K562 (cell line): ENCODE measurements around the gene SYT1. TPM values are rescaled to one million over a fixed set of nuclear protein-coding genes. Genes with fewer than 3 reads are reported as not detected.

Experiments
- ATAC-seq: fragments of 200-7000 bp; cut with Tn5 transposase; 3 replicates; pipeline ENCODE4 v1.9.1; 2020; ENCODE audit warnings: moderate library complexity
- BruUV-seq: library from RNA; stranded (reverse); fragments of 400-500 nt; replicated peaks from 2 replicates; lab custom pipeline; 2021; lab: Mats Ljungman, UMichigan
- CTCF ChIA-PET: fragments of 300-600 bp; formaldehyde crosslinking; extraction: SDS; loops from one replicate; lab custom pipeline; 2021; ENCODE audit warnings: low intra/inter-chr PET ratio; lab: Yijun Ruan, JAX
- POLR2A ChIA-PET: fragments of 300-600, 350-650 bp; sonication (Branson Sonifier 250); formaldehyde crosslinking; extraction: SDS; loops from one replicate; lab custom pipeline; 2021; ENCODE audit warnings: antibody characterized with exemption, inconsistent platforms; lab: Yijun Ruan, JAX
- DNase-seq, 4 experiments: peaks; one replicate each; pipeline versions ENCODE4 v3.0.0 to v3.0.0-alpha.2; 2011 to 2018; ENCODE audit warnings: low spot score in 3 of 4, mixed read lengths in 3 of 4; ENCODE audit errors: extremely low read depth in 1 of 4
- FAIRE-seq: peaks from 2 replicates; lab custom pipeline; 2011; peaks lifted over from hg19 to GRCh38; lab: Jason Lieb, UNC
- H2AFZ ChIP-seq: 2 replicates; pipeline ENCODE4 v1.6.0; 2011; ENCODE audit warnings: low read depth, low read length, control low read depth, inconsistent platforms
- H3K27ac ChIP-seq: fragments of 200-600 bp; 3 replicates; pipeline ENCODE4 v1.8.0; 2011; ENCODE audit warnings: low read depth, mild to moderate bottlenecking, control low read depth, inconsistent platforms, low read length, moderate library complexity, mixed read lengths; ENCODE audit errors: extremely low read depth
- H3K27me3 ChIP-seq, 2 experiments: fragments of 300-600 bp in 1 of 2; 2 replicates in 1 of 2; 3 replicates in 1 of 2; pipeline versions ENCODE4 v1.6.0 to v1.8.0; 2011; ENCODE audit warnings: inconsistent platforms in 2 of 2, low read length in 2 of 2, mild to moderate bottlenecking in 1 of 2, mixed read lengths in 1 of 2, moderate library complexity in 1 of 2; ENCODE audit not compliant: control insufficient read depth in 2 of 2, insufficient read depth in 2 of 2
- H3K36me3 ChIP-seq: fragments of 300-600 bp; 3 replicates; pipeline ENCODE4 v1.8.0; 2011; ENCODE audit warnings: mild to moderate bottlenecking, low read length, inconsistent platforms; ENCODE audit not compliant: control insufficient read depth, insufficient read depth
- H3K4me1 ChIP-seq, 2 experiments: fragments of 200-600 bp in 1 of 2; replicated peaks in 1 of 2; 2 replicates in 1 of 2; 3 replicates in 1 of 2; pipeline versions ENCODE4 v1.5.1 to v1.8.0; 2011; ENCODE audit warnings: inconsistent platforms in 2 of 2, low read length in 2 of 2, mild to moderate bottlenecking in 1 of 2, mixed read lengths in 1 of 2, moderate library complexity in 1 of 2; ENCODE audit not compliant: control insufficient read depth in 2 of 2, insufficient read depth in 2 of 2
- H3K4me2 ChIP-seq: 2 replicates; pipeline ENCODE4 v1.6.1; 2011; ENCODE audit warnings: low read length, control low read depth, inconsistent platforms, mixed read lengths; ENCODE audit not compliant: insufficient read depth
- H3K4me3 ChIP-seq: fragments of 200-600 bp; sonication (generic), shearing (Covaris generic); 2 replicates; pipeline ENCODE4 v1.5.1; 2016; ENCODE audit warnings: control low read depth, inconsistent platforms
- H3K79me2 ChIP-seq: fragments of 200-600 bp; 3 replicates; pipeline ENCODE4 v1.8.0; 2011; ENCODE audit warnings: low read length, inconsistent platforms; ENCODE audit not compliant: control insufficient read depth, insufficient read depth
- H3K9ac ChIP-seq, 2 experiments: 2 replicates each; pipeline versions ENCODE4 v1.6.0 to v1.6.1; 2011; ENCODE audit warnings: low read depth in 2 of 2, low read length in 2 of 2, control low read depth in 1 of 2, inconsistent platforms in 1 of 2, mild to moderate bottlenecking in 1 of 2, mixed read lengths in 1 of 2; ENCODE audit not compliant: insufficient read depth in 1 of 2
- H3K9me1 ChIP-seq: one replicate; pipeline ENCODE4 v1.6.0; 2011; ENCODE audit warnings: inconsistent platforms, mild to moderate bottlenecking, low read length, moderate library complexity; ENCODE audit not compliant: control insufficient read depth, insufficient read depth
- H3K9me3 ChIP-seq: replicated peaks from 2 replicates; pipeline ENCODE4 v1.5.1; 2011; ENCODE audit warnings: low read depth, low read length, inconsistent platforms; ENCODE audit not compliant: control insufficient read depth, insufficient read depth
- H4K20me1 ChIP-seq: replicated peaks from 2 replicates; pipeline ENCODE4 v1.6.1; 2011; ENCODE audit warnings: low read length, inconsistent platforms, mixed read lengths; ENCODE audit not compliant: control insufficient read depth, insufficient read depth
- ETV1 ChIP-seq: fragments of 450-650 bp; conservative IDR thresholded peaks from 2 replicates; pipeline ENCODE4 v1.6.1; 2016; ENCODE audit warnings: missing genetic modification characterization, control low read depth, low read depth, missing compliant biosample characterization
- HOXB6 ChIP-seq: fragments of 250-450 bp; sonication (Bioruptor Pico); IDR thresholded peaks from 2 replicates; pipeline ENCODE4 v1.5.1; 2022; ENCODE audit warnings: mild to moderate bottlenecking, borderline replicate concordance
- MTA2 ChIP-seq: fragments of 450-650 bp; IDR thresholded peaks from 2 replicates; pipeline ENCODE4 v1.6.1; 2016; ENCODE audit warnings: low read depth
- NR3C1 ChIP-seq: sonication (generic); formaldehyde crosslinking; IDR thresholded peaks from 2 replicates; pipeline ENCODE4 v1.8.1; 2022; ENCODE audit warnings: missing genetic modification reagents
- PRDM10 ChIP-seq: fragments of 450-650 bp; IDR thresholded peaks from 2 replicates; pipeline ENCODE4 v1.6.1; 2018; ENCODE audit not compliant: partially characterized antibody
- SIN3A ChIP-seq, 2 experiments: fragments of 150-350 bp in 1 of 2; IDR thresholded peaks; 2 replicates each; pipeline ENCODE4 v1.6.1; 2011 to 2016; ENCODE audit warnings: borderline replicate concordance in 2 of 2, low read depth in 2 of 2, low read length in 2 of 2, mild to moderate bottlenecking in 2 of 2, moderate library complexity in 2 of 2; ENCODE audit not compliant: control insufficient read depth in 1 of 2
- SREBF1 ChIP-seq: fragments of 150-350 bp; IDR thresholded peaks from 2 replicates; pipeline ENCODE4 v1.6.1; 2014; ENCODE audit warnings: antibody characterized with exemption, low read depth, low read length, borderline replicate concordance
- ZNF263 ChIP-seq: sonication (generic); formaldehyde crosslinking; IDR thresholded peaks from 2 replicates; pipeline ENCODE4 v1.8.0; 2022; ENCODE audit warnings: mild to moderate bottlenecking, missing genetic modification reagents, borderline replicate concordance
- ZNF431 ChIP-seq: sonication (generic); formaldehyde crosslinking; IDR thresholded peaks from 2 replicates; pipeline ENCODE4 v1.8.0; 2022; ENCODE audit warnings: mild to moderate bottlenecking, missing genetic modification reagents
- ZNF507 ChIP-seq: conservative IDR thresholded peaks from 2 replicates; pipeline ENCODE4 v1.6.1; 2017; ENCODE audit warnings: missing genetic modification characterization, missing compliant biosample characterization
- ZNF644 ChIP-seq: fragments of 200-800 bp; sonication (Bioruptor generic); IDR thresholded peaks from 2 replicates; pipeline ENCODE4 v1.6.1; 2016; ENCODE audit warnings: low read depth, missing genetic modification characterization, missing compliant biosample characterization
- WGBS: fragments of 100-300 bp; shearing (Covaris generic); methylation state at CpG from one replicate; pipeline ENCODE4 v1.1.6; 2016; ENCODE audit warnings: low coverage, mixed read lengths; ENCODE audit not compliant: insufficient coverage; ENCODE audit errors: missing lambda C conversion rate; 5-methylcytosine and 5-hydroxymethylcytosine counted together
- in situ Hi-C: fragments of 300-500 bp; cut with MboI; formaldehyde crosslinking; loops from 4 replicates; pipeline ENCODE4 v1.15.0; 2018; ENCODE audit warnings: inconsistent platforms, mixed read lengths
- intact Hi-C: fragments of 100-400 bp; cut with micrococcal nuclease; formaldehyde crosslinking; loops from 2 replicates; pipeline ENCODE4 v1.14.2; 2022
- polyA plus RNA-seq, 8 experiments: library from polyadenylated mRNA; depleted of rRNA in 4 of 8; stranded (reverse) in 5 of 8; unstranded in 3 of 8; fragments of >200 nt; fragmentation: Nextera tagmentation in 2 of 8; fragmentation: Illumina TruSeq in 1 of 8; extraction: Ambion mirVana in 2 of 8; extraction: Trizol in 1 of 8; gene quantifications; 2 replicates each; pipeline versions ENCODE4 v1.2.1 to v1.2.3, GENCODE V29; 2011 to 2014; ENCODE audit warnings: inconsistent platforms in 1 of 8, missing spikeins in 1 of 8
- total RNA-seq, 7 experiments: library from RNA; depleted of rRNA in 6 of 7; stranded (reverse); fragments of >200 nt in 6 of 7; fragmentation: Illumina TruSeq in 2 of 7; extraction: Trizol in 2 of 7; gene quantifications; 2 replicates each; pipeline versions ENCODE4 v1.2.1 to v1.2.3, GENCODE V29; 2011 to 2021; ENCODE audit warnings: low replicate concordance in 1 of 7
- TF ChIP-seq, protein P1 (sequence below), 3 experiments: fragments of 200-800 bp in 1 of 3; fragments of 250-450 bp in 1 of 3; fragments of 450-650 bp in 1 of 3; sonication (Bioruptor Pico) in 1 of 3; sonication (Bioruptor generic) in 1 of 3; formaldehyde crosslinking in 1 of 3; IDR thresholded peaks; 2 replicates each; pipeline versions ENCODE4 v1.6.1 to v1.8.0; 2016 to 2022; ENCODE audit warnings: mild to moderate bottlenecking in 2 of 3, missing genetic modification characterization in 2 of 3, missing compliant biosample characterization in 1 of 3, moderate library complexity in 1 of 3
- TF ChIP-seq, protein P2 (sequence below), 2 experiments: fragments of 250-450 bp in 1 of 2; fragments of 450-650 bp in 1 of 2; sonication (Bioruptor Pico) in 1 of 2; IDR thresholded peaks; 2 replicates each; pipeline versions ENCODE4 v1.6.1 to v1.8.0; 2016 to 2021; ENCODE audit warnings: mild to moderate bottlenecking in 2 of 2, moderate library complexity in 2 of 2, missing compliant biosample characterization in 1 of 2, missing genetic modification characterization in 1 of 2

Gene SYT1
- total and polyA plus RNA-seq, 9 of the 15 experiments (the other 6 are each of a cell fraction or from before 2014, with no cell fraction given) = 0.03 to 0.13 (median 0.07) TPM; not detected in 4

- TF ChIP-seq ZNF263 (CRISPR knock-in tag) (no peak), MTA2 (no peak)
- TF ChIP-seq, all 486 proteins: peak for 0
Measured at GRCh38 chr12:79326222-79326621, 461.6 kb downstream of the SYT1 start (continued).

DNA sequence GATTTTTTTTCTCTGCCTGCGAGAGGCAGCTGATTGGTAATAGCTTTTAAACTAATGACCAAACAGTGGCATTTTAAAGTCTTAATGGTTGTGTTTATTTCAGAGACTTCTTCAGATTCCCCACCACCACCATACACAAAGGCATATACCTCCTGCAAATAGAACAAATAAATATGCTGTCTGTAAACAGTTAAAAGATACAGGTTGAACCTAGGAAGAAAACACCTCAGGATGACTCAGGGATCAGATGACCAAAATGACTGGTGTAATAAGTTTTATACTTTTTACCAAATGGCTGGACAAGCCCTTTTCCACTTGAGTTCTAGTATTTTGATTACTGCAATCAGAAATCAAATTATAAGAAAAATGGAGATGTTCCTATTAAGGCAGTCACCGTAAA, 462.1 kb downstream of the SYT1 start:
- FAIRE-seq = no peak
- ChIA-PET CTCF (no interaction called here), POLR2A (no interaction called here)
- intact Hi-C loops (no loop called here), in situ Hi-C loops (no loop called here)
- H3K79me2 ChIP-seq = no peaks in the 10 kb centered on the region
- no peaks in the 10 kb centered on the region for H4K20me1 ChIP-seq
- no peak overlapping the region for H2AFZ ChIP-seq
- no peaks in the 10 kb centered on the region for H3K27me3 ChIP-seq
- no peaks in the 10 kb centered on the region for H3K36me3 ChIP-seq
- H3K27ac ChIP-seq = no peak overlapping the region
- ATAC-seq = no peak
- no peaks in the 10 kb centered on the region for H3K9me3 ChIP-seq
- no peak overlapping the region for H3K9ac ChIP-seq
- no TSS peak for BruUV-seq
- no peak overlapping the region for H3K4me3 ChIP-seq
- H3K9me1 ChIP-seq = no peaks in the 10 kb centered on the region
- no peaks in the 10 kb centered on the region for H3K4me1 ChIP-seq
- no peak for DNase-seq
- no peak overlapping the region for H3K4me2 ChIP-seq
- WGBS = 0% methylated on average over 2 of the region's 2 CpGs
- no peak for TF ChIP-seq ETV1 (tag)
- TF ChIP-seq NR3C1 (CRISPR knock-in tag) = no peak
- no peak for TF ChIP-seq ZNF431 (CRISPR knock-in tag)
- TF ChIP-seq, protein P1, sequence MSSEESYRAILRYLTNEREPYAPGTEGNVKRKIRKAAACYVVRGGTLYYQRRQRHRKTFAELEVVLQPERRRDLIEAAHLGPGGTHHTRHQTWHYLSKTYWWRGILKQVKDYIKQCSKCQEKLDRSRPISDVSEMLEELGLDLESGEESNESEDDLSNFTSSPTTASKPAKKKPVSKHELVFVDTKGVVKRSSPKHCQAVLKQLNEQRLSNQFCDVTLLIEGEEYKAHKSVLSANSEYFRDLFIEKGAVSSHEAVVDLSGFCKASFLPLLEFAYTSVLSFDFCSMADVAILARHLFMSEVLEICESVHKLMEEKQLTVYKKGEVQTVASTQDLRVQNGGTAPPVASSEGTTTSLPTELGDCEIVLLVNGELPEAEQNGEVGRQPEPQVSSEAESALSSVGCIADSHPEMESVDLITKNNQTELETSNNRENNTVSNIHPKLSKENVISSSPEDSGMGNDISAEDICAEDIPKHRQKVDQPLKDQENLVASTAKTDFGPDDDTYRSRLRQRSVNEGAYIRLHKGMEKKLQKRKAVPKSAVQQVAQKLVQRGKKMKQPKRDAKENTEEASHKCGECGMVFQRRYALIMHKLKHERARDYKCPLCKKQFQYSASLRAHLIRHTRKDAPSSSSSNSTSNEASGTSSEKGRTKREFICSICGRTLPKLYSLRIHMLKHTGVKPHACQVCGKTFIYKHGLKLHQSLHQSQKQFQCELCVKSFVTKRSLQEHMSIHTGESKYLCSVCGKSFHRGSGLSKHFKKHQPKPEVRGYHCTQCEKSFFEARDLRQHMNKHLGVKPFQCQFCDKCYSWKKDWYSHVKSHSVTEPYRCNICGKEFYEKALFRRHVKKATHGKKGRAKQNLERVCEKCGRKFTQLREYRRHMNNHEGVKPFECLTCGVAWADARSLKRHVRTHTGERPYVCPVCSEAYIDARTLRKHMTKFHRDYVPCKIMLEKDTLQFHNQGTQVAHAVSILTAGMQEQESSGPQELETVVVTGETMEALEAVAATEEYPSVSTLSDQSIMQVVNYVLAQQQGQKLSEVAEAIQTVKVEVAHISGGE (CRISPR knock-in tag; IDR thresholded peaks at IDR 0.05) = no peak
- no peak for TF ChIP-seq SIN3A (IDR thresholded peaks at IDR 0.05; ENCODE audit: borderline replicate concordance in 2 of 2, control insufficient read depth in 1 of 2, low read depth in 2 of 2, low read length in 2 of 2)
- TF ChIP-seq, protein P2, sequence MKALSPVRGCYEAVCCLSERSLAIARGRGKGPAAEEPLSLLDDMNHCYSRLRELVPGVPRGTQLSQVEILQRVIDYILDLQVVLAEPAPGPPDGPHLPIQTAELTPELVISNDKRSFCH (CRISPR knock-in tag; IDR thresholded peaks at IDR 0.05) = no peak
- TF ChIP-seq, protein P2 (tag; IDR thresholded peaks at IDR 0.05) = no peak
- no peak for TF ChIP-seq ZNF644 (tag)
- TF ChIP-seq SREBF1 = no peak
- no peak for TF ChIP-seq HOXB6 (CRISPR knock-in tag)
- TF ChIP-seq ZNF507 = no peak
- TF ChIP-seq PRDM10 = no peak
